ENCODE results near the gene NOTCH4. TPM values are rescaled to one million over a fixed set of nuclear protein-coding genes. Genes with fewer than 3 reads are reported as not detected.

Gene NOTCH4
- total and polyA plus RNA-seq, 2 experiments from 2014 or later, result 2.7 to 2.8 TPM

DNA sequence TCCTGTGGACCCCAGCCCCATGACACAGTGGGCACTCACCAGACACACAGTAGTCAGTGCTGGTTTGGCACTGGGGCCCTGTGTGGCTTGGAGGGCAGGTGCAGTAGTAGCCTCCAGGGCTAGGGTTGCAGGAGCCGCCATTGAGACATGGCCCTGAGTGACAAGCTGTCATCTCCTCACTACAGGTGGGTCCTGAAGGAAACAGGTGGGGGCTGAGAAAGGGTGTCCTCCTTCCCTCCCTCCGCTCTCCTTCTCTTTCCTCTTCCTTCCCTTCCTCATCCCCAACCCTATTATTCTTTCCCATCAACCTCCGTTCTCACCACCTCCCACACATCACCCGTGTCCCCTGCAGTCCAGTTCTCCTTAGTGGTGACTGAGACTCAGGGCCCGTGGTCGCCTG lies 10.2 kb downstream of the NOTCH4 start:
- Histone ChIP-seq H3K4me2 (no peak overlapping the region), H4K20me1 (replicated peaks; ENCODE audit: insufficient read depth) (no peaks in the 10 kb centered on the region), H3K4me3 (no peak overlapping the region), H3K79me2 (replicated peaks; ENCODE audit: insufficient read depth) (no peaks in the 10 kb centered on the region), H3K4me1 (ENCODE audit: insufficient read depth) (no peaks in the 10 kb centered on the region), H3K36me3 (ENCODE audit: insufficient read depth) (no peaks in the 10 kb centered on the region), H3K27ac (ENCODE audit: low read depth) (no peak overlapping the region), H3K9me2 (ENCODE audit: insufficient read depth) (0 out of 2 replicates have a peak, but pooled peaks cover 3% of the 10 kb centered on the region), H2AFZ (no peak overlapping the region), H3K27me3 (ENCODE audit: insufficient read depth) (no peaks in the 10 kb centered on the region), H3F3A (replicated peaks; ENCODE audit: low read depth) (no peaks in the 10 kb centered on the region)
- no peaks in the 10 kb centered on the region for H3K36me3 Mint-ChIP-seq (ENCODE audit: low read depth)
- no peaks in the 10 kb centered on the region for H3K4me1 Mint-ChIP-seq
- no peak overlapping the region for H3K4me3 Mint-ChIP-seq
- H3K27ac Mint-ChIP-seq, result no peak overlapping the region
- ATAC-seq, result no peak
- no peak for DNase-seq (ENCODE audit: low spot score)
- H3K27me3 Mint-ChIP-seq (ENCODE audit: insufficient read depth, low read depth, poor library complexity), result peaks cover 13% of the 10 kb centered on the region
- no peaks in the 10 kb centered on the region; the same call in 2 of the 3 replicates for H3K9me3 Mint-ChIP-seq
- TF ChIP-seq JUNB (IDR thresholded peaks at IDR 0.05; ENCODE audit: unreplicated experiment) (no peak), POLR2AphosphoS5 (IDR thresholded peaks at IDR 0.05; ENCODE audit: low read depth) (no peak), ZNF114 (CRISPR knock-in tag; IDR thresholded peaks at IDR 0.05) (no peak), CREB1 (CRISPR knock-in tag; IDR thresholded peaks at IDR 0.05; ENCODE audit: low read depth) (no peak), ZNF331 (CRISPR knock-in tag; IDR thresholded peaks at IDR 0.05; ENCODE audit: low read depth) (no peak), NANOG (IDR thresholded peaks at IDR 0.05; ENCODE audit: borderline replicate concordance) (no peak), EZH2 (IDR thresholded peaks at IDR 0.05; ENCODE audit: low read depth, unreplicated experiment) (no peak)
- TF ChIP-seq, protein P1, sequence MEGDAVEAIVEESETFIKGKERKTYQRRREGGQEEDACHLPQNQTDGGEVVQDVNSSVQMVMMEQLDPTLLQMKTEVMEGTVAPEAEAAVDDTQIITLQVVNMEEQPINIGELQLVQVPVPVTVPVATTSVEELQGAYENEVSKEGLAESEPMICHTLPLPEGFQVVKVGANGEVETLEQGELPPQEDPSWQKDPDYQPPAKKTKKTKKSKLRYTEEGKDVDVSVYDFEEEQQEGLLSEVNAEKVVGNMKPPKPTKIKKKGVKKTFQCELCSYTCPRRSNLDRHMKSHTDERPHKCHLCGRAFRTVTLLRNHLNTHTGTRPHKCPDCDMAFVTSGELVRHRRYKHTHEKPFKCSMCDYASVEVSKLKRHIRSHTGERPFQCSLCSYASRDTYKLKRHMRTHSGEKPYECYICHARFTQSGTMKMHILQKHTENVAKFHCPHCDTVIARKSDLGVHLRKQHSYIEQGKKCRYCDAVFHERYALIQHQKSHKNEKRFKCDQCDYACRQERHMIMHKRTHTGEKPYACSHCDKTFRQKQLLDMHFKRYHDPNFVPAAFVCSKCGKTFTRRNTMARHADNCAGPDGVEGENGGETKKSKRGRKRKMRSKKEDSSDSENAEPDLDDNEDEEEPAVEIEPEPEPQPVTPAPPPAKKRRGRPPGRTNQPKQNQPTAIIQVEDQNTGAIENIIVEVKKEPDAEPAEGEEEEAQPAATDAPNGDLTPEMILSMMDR (conservative IDR thresholded peaks at IDR 0.05; ENCODE audit: low read depth in 2 of 2), result no peak
- TF ChIP-seq, protein P2, sequence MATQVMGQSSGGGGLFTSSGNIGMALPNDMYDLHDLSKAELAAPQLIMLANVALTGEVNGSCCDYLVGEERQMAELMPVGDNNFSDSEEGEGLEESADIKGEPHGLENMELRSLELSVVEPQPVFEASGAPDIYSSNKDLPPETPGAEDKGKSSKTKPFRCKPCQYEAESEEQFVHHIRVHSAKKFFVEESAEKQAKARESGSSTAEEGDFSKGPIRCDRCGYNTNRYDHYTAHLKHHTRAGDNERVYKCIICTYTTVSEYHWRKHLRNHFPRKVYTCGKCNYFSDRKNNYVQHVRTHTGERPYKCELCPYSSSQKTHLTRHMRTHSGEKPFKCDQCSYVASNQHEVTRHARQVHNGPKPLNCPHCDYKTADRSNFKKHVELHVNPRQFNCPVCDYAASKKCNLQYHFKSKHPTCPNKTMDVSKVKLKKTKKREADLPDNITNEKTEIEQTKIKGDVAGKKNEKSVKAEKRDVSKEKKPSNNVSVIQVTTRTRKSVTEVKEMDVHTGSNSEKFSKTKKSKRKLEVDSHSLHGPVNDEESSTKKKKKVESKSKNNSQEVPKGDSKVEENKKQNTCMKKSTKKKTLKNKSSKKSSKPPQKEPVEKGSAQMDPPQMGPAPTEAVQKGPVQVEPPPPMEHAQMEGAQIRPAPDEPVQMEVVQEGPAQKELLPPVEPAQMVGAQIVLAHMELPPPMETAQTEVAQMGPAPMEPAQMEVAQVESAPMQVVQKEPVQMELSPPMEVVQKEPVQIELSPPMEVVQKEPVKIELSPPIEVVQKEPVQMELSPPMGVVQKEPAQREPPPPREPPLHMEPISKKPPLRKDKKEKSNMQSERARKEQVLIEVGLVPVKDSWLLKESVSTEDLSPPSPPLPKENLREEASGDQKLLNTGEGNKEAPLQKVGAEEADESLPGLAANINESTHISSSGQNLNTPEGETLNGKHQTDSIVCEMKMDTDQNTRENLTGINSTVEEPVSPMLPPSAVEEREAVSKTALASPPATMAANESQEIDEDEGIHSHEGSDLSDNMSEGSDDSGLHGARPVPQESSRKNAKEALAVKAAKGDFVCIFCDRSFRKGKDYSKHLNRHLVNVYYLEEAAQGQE (IDR thresholded peaks at IDR 0.05; ENCODE audit: unreplicated experiment), result no peak
- TF ChIP-seq, protein P3, sequence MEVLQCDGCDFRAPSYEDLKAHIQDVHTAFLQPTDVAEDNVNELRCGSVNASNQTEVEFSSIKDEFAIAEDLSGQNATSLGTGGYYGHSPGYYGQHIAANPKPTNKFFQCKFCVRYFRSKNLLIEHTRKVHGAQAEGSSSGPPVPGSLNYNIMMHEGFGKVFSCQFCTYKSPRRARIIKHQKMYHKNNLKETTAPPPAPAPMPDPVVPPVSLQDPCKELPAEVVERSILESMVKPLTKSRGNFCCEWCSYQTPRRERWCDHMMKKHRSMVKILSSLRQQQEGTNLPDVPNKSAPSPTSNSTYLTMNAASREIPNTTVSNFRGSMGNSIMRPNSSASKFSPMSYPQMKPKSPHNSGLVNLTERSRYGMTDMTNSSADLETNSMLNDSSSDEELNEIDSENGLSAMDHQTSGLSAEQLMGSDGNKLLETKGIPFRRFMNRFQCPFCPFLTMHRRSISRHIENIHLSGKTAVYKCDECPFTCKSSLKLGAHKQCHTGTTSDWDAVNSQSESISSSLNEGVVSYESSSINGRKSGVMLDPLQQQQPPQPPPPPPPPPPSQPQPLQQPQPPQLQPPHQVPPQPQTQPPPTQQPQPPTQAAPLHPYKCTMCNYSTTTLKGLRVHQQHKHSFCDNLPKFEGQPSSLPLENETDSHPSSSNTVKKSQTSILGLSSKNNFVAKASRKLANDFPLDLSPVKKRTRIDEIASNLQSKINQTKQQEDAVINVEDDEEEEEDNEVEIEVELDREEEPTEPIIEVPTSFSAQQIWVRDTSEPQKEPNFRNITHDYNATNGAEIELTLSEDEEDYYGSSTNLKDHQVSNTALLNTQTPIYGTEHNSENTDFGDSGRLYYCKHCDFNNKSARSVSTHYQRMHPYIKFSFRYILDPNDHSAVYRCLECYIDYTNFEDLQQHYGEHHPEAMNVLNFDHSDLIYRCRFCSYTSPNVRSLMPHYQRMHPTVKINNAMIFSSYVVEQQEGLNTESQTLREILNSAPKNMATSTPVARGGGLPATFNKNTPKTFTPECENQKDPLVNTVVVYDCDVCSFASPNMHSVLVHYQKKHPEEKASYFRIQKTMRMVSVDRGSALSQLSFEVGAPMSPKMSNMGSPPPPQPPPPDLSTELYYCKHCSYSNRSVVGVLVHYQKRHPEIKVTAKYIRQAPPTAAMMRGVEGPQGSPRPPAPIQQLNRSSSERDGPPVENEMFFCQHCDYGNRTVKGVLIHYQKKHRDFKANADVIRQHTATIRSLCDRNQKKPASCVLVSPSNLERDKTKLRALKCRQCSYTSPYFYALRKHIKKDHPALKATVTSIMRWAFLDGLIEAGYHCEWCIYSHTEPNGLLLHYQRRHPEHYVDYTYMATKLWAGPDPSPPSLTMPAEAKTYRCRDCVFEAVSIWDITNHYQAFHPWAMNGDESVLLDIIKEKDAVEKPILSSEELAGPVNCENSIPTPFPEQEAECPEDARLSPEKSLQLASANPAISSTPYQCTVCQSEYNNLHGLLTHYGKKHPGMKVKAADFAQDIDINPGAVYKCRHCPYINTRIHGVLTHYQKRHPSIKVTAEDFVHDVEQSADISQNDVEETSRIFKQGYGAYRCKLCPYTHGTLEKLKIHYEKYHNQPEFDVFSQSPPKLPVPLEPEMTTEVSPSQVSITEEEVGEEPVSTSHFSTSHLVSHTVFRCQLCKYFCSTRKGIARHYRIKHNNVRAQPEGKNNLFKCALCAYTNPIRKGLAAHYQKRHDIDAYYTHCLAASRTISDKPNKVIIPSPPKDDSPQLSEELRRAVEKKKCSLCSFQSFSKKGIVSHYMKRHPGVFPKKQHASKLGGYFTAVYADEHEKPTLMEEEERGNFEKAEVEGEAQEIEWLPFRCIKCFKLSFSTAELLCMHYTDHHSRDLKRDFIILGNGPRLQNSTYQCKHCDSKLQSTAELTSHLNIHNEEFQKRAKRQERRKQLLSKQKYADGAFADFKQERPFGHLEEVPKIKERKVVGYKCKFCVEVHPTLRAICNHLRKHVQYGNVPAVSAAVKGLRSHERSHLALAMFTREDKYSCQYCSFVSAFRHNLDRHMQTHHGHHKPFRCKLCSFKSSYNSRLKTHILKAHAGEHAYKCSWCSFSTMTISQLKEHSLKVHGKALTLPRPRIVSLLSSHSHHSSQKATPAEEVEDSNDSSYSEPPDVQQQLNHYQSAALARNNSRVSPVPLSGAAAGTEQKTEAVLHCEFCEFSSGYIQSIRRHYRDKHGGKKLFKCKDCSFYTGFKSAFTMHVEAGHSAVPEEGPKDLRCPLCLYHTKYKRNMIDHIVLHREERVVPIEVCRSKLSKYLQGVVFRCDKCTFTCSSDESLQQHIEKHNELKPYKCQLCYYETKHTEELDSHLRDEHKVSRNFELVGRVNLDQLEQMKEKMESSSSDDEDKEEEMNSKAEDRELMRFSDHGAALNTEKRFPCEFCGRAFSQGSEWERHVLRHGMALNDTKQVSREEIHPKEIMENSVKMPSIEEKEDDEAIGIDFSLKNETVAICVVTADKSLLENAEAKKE (CRISPR knock-in tag; IDR thresholded peaks at IDR 0.05), result no peak
- TF ChIP-seq, protein P4, sequence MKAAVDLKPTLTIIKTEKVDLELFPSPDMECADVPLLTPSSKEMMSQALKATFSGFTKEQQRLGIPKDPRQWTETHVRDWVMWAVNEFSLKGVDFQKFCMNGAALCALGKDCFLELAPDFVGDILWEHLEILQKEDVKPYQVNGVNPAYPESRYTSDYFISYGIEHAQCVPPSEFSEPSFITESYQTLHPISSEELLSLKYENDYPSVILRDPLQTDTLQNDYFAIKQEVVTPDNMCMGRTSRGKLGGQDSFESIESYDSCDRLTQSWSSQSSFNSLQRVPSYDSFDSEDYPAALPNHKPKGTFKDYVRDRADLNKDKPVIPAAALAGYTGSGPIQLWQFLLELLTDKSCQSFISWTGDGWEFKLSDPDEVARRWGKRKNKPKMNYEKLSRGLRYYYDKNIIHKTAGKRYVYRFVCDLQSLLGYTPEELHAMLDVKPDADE (IDR thresholded peaks at IDR 0.05), result no peak

All from GM23338 (cell line).